ENCODE results near the gene GPR161.

- TF ChIP-seq EZH2 (IDR thresholded peaks at IDR 0.05; ENCODE audit: insufficient read depth, poor library complexity, severe bottlenecking): no peak
- TF ChIP-seq EZH2phosphoT487 (IDR thresholded peaks at IDR 0.05; ENCODE audit: insufficient read depth, low read depth): no peak
These were observed 83.0 kb downstream of the GPR161 start for GRCh38 chr1:168053681-168054080.
